Stimulated activated CD8-positive, alpha-beta memory T cell treated with anti-CD3 and anti-CD28 coated beads, Interleukin-7, amount 100 ng/mL, for 24 hours (primary cell): Measurements from ENCODE around the gene FOXP1.

ENCODE experiments used
- DNase-seq: peaks from one replicate; pipeline ENCODE4 v3.0.0-alpha.2; 2020; ENCODE audit warnings: low read depth

Gene FOXP1

GRCh38 chr3:71060536-71060935 lies 523.0 kb downstream of the FOXP1 start:
- DNase-seq: no peak

DNA sequence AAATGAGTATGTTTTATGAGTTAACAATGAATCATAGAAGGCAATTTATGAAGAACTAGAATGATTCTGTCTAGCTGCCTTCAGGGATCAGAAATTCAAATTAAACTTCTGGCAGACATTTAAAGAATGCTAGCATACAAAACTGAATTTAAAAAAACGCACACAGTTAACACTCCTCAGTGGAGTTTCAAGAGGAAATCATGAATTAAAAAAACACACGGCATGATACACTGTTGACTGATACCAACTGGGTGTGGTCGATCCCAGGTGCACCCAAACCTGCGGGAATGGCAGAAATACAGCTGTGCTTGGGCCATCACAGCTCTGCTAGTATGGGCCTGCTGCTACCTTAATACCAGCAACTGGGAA lies 526.0 kb downstream of the FOXP1 start:
- DNase-seq: no peak

DNA sequence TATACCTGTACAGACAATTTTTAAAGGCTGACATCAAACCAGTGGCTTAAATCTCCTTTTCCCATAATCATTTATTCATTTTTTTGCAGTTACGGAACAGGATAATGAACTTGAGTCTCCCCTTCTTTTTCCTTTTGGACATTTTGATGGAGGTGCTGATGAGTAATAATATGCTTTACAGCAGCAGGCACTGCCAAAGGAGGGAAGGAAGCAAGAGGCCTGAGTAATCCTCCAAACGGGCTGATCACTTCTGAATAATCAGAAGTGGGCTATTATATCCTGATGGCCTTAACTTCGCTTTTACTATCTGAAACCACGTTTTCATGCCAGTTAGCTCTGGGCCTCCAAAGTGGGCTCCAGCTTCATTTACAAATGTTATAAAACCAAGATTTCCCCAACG lies 527.2 kb downstream of the FOXP1 start:
- DNase-seq: no peak

DNA sequence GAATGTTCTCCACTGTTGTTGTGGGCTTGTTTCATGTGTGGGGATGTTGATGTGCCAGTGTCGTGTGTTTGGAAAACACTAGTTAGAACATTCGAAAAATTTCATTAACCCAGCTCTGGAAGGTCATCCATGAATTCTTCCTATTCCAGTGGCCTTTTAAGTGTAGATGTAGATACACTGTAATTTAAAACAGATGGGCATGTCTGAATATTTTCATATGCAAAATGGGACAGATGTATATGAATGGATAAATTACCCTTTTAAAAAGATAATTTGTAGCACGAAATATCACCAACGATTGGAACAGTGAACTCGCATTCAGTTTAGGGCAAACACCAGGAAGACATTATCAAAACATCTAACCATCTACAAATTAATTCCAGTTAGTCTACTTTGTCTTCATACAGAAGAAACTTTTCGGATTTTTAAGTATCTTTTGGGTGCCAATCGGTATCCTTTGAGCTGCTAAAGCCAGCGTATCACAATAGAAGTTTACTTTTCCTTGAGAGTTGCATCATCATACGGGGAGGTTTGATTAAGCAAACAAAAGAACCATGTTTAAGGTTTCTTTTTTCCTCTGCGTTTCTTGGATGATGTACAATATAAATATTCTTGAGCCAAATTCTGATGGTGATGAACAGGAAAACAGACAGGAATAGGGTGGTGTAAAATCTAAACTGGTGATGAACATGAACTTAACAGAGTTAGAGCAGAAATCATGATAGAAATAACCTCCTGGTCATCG lies 528.1 kb downstream of the FOXP1 start:
- no peak for DNase-seq

- no peak for DNase-seq
Measured at GRCh38 chr3:71054312-71054711, 529.2 kb downstream of the FOXP1 start.

DNA sequence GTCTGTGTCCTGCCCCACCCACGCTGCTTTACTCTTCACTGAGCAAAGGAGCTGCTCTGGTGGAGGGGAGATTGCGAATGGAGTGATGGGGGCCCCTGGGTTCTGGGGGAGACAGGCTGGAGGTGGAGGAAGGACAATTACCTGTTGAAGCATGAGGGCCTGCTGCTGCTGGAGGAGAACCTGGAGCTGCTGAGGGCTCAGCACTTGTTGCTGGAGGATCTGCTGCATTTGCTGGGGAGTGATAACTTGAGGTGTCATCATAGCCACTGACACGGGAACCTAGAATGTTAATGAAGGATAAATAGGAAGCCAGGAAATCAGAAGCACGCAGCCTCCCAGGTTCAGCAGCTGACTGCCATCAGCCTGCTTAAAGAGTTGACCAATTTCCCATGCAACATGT lies 530.0 kb downstream of the FOXP1 start:
- no peak for DNase-seq

GRCh38 chr3:71052716-71053115 lies 530.8 kb downstream of the FOXP1 start:
- no peak for DNase-seq

DNA sequence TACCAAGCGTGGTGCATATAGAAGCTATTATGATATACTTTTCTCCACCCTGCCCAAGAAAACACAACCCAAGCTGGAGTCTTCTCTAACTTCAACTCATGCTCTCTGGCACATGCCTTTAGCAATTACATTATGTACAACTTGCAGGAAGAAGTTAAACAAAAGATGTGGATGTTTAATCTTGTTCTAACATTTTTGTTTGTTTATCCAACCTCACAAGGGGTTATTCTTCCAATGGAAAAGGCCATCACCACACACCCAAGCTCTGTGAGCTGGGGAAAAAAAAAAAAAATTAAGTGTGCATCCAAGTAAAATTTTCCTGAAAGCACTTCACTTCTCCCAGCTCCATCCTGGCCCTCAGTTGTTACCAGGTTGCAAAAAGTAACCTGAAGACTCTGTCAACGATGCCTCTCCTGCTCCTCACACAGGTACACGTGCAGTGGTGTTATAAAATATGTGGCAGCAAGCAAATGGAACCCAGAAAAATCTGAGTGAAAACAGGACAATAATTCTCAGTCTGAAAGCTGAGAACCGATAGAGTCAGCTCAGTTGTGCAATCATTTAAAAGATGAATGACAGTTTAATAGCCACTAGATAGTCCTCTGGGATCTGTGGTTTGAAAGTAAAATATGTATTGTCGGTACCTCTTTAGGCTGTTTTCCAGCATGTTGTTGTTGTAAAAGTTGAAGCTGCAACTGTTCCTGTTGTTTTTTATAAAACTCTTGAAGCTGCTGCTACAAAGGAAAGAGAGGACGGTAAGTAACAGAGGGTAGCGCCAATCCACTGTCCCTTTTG lies 531.4 kb downstream of the FOXP1 start:
- no peak for DNase-seq

DNA sequence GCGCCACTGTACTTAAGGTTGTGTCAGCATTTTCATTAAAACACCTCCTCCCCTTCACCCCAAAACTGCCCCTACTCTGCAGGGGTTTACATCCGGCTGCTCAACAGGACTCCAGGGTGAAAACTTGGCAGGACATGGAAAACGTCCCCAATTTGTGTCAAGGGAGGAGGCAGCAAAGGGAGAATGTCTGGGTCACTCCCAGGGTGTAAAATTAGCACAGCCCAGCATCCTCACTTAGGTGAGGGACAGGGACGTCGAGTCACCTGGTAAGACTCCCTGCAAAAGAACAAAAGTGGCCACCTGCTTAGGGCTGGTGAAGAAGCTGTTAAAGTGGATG lies 532.3 kb downstream of the FOXP1 start:
- DNase-seq: no peak

DNA sequence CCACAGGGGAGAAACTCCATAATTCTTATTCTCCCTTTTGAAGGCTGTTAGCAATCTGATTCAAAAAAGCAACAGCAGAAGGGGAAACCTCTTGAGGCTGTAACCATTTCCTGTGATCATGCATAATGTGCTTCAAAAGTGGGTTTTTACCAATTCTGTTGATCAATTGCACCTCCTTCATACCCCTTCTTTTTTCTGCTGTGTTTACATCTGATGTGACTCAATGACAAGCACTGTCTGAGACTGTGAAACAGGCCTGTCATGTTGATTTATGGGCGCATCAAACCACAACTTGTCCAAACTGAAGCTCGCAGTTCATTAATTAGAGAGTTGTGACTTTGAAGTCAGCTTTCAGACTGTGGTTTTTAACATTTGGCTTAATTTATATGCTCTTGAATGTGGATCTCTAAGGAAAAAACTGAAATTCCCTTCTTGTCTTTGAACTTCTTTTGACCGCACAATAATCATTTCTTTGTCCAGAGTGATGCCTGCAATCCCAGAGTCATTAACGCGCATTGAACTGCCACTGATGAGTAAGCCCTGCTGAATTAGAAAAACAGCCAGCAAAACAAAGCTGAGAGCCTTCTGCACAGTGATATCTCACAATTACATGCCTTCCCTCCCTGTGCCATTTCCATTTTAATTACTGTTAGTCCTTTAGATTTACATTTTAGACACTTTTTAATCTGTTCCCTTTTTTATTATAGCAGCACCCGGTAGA lies 532.8 kb downstream of the FOXP1 start:
- no peak for DNase-seq

GRCh38 chr3:71050166-71050537 lies 533.4 kb downstream of the FOXP1 start:
- no peak for DNase-seq

- no peak for DNase-seq
Measured at GRCh38 chr3:71048948-71049347, 534.6 kb downstream of the FOXP1 start.

DNA sequence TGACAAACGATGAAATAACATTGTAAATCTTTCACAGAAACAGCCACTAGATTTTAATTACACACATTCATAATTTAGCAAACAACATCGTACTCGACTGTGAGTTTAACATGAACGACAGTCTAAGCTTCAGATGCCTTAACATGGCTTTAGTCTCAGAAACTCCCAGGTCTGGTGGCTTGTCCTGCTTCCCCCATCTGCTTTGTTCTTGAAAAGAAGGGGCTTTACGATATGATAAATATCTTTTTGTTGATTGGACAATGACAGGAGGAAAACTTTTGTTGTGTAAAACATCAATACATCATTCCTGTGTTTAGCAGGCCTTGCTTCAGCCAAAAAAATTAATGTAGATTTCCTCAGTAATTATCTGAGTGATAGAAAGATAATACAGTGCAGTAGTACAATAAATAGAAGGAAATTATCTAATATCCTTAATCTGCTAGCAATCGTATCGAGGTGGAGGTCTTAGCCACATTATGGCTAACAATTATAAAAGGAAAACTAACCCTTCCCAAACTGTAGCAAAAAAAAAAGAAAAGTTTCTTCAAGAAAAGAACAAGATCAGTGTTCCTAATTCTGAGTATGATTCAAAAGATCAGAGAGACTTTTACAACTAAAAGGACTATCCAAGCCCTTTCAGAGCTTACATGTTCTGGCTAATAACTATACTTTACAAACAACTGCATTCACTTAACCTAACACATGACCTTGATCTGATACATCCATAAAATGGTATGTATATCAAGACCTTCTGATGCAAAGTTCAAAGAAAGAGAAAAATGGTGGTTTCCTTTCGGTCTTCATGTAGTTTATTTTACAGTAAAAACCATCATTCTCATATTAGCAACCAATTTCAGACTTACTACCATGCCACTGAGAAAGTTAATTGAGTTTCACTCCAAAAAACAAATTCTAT lies 535.7 kb downstream of the FOXP1 start:
- no peak for DNase-seq

GRCh38 chr3:71046791-71047190 lies 536.7 kb downstream of the FOXP1 start:
- no peak for DNase-seq

DNA sequence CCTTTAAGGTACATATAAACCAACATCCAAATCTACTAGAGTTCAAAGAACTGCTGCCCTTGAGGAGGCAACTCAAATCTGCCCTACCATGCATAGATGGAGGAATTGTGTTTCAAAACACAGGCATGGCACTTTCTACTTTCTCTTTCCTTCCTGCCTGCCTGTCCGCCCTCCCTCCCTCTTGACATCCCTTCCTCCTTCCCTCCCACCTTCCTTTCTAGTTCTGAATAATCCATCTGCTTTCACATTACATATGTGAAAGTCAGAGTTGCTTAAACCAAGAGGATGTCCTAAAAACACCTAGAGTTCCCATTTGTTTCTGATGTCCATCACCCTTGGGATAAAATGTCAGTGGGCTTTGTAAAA lies 537.6 kb downstream of the FOXP1 start:
- DNase-seq: no peak

- no peak for DNase-seq
Measured at GRCh38 chr3:71045212-71045916, 538.2 kb downstream of the FOXP1 start.

- no peak for DNase-seq
Measured at GRCh38 chr3:71042759-71043158, 540.8 kb downstream of the FOXP1 start.

- no peak for DNase-seq
Measured at GRCh38 chr3:71041371-71041770, 542.2 kb downstream of the FOXP1 start.

DNA sequence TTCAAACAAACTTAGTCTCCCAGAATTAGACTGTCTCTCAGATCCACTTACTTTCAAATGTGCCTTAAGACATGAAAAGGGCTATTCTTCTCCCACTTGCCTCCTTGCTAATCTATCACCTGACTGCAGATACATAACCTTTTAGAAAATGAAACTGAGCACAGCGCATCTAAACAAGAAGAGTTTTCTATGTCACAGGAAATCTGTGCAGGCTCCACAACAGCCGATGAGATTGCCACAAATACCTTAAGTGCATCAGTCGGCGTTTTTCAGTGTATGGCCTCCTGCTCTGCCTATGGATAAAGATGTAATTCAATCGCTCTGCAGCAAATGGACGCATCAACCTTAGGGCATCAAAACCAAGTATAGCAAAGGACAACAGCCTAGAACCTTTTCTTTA lies 544.2 kb downstream of the FOXP1 start:
- no peak for DNase-seq

DNA sequence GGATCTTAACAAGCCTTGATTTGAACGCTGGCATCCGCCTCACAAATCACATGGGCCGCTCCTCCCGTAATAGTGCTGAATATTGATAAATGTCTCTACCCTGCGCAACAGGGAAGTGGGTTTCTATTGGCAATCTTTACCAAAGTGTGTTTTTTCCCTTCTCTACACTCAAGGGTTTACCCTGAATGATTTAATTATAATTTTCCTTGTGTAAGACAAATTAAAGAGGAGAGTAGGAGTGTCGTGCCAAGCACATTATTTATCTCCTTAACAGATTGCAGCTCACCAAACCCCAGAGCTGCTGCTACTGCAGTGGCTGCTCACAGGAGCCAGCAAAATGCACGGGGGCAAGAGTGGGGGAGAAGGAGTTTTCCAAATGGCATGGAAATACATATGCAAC lies 545.8 kb downstream of the FOXP1 start:
- no peak for DNase-seq

- no peak for DNase-seq
Measured at GRCh38 chr3:71035886-71036285, 547.6 kb downstream of the FOXP1 start.

DNA sequence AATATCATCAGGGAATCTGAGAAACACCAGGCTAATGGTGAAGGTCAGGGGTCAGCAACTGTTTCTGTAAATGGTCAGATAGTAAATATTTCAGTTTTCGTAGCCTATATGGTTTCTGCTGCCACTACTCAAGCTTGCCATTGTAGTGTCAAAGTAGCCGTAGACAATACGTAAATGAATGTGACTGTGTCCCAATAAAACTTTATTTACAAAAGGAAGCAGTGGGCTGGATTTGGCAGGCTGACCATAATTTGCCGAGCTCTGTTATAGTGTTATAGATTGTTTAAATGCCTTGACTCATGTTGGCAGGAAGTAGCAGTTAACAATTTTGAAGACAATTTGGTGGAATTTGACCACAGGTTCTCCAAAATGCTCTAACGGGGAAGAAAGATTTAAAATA lies 548.2 kb downstream of the FOXP1 start:
- no peak for DNase-seq
